HCT116 (cell line): ENCODE results near the gene FFAR1. TPM values are rescaled to one million over a fixed set of nuclear protein-coding genes. Genes with fewer than 3 reads are reported as not detected.

Experiments
- ATAC-seq: fragments of 200-7000 bp; cut with Tn5 transposase; 2 replicates; pipeline ENCODE4 v1.9.1; 2020; ENCODE audit warnings: mild to moderate bottlenecking, moderate library complexity
- BruUV-seq: library from RNA; stranded (reverse); fragments of 400-500 nt; replicated peaks from 2 replicates; lab custom pipeline; 2021; lab: Mats Ljungman, UMichigan
- CTCF ChIA-PET: fragments of 300-600 bp; sonication (Branson Sonifier 250); formaldehyde crosslinking; loops from one replicate; lab custom pipeline; 2021; ENCODE audit warnings: antibody characterized with exemption; lab: Charles Lee
- POLR2A ChIA-PET: fragments of 300-600, 350-600 bp; sonication (Branson Sonifier 250); formaldehyde crosslinking; loops from one replicate; lab custom pipeline; 2021; ENCODE audit warnings: antibody characterized with exemption; lab: Charles Lee
- RAD21 ChIA-PET, 2 experiments: fragments of 300-600 bp; sonication (Branson Sonifier 250); formaldehyde crosslinking; loops; one replicate each; lab custom pipeline; 2023; ENCODE audit warnings: low total read pairs in 2 of 2; ENCODE audit not compliant: uncharacterized antibody in 2 of 2, unreplicated experiment in 2 of 2, low non-redundant PET in 1 of 2; lab: Charles Lee
- DNase-seq: peaks from one replicate; pipeline ENCODE4 v3.0.0-alpha.2; 2010; ENCODE audit warnings: low read depth, low spot score
- H2AFZ ChIP-seq: fragments of 200-600 bp; shearing (Covaris generic), sonication (generic); 2 replicates; pipeline ENCODE4 v1.6.1; 2017; ENCODE audit warnings: low read depth, mixed run types, mixed read lengths, antibody characterized with exemption, low read length; ENCODE audit not compliant: poor library complexity, severe bottlenecking
- H3K27ac ChIP-seq: 2 replicates; pipeline ENCODE4 v1.5.1; 2012; ENCODE audit warnings: low read depth, low read length
- H3K27me3 ChIP-seq: fragments of 200-600 bp; sonication (generic); 2 replicates; pipeline ENCODE4 v1.6.1; 2016; ENCODE audit warnings: mixed run types, low read length, mixed read lengths; ENCODE audit not compliant: insufficient read depth
- H3K36me3 ChIP-seq, 2 experiments: fragments of 200-500 bp in 1 of 2; fragments of 200-600 bp in 1 of 2; sonication (Bioruptor generic) in 1 of 2; sonication (generic) in 1 of 2; 2 replicates each; pipeline versions ENCODE4 v1.5.1 to v1.6.1; 2014 to 2016; ENCODE audit warnings: low read length in 2 of 2, inconsistent platforms in 1 of 2, mixed read lengths in 1 of 2, mixed run types in 1 of 2; ENCODE audit not compliant: insufficient read depth in 2 of 2, control insufficient read depth in 1 of 2
- H3K4me1 ChIP-seq, 2 experiments: fragments of 200-600 bp in 1 of 2; sonication (generic) in 1 of 2; 2 replicates each; pipeline versions ENCODE4 v1.5.1 to v1.6.1; 2012 to 2017; ENCODE audit warnings: low read length in 2 of 2, inconsistent platforms in 1 of 2, mild to moderate bottlenecking in 1 of 2, mixed read lengths in 1 of 2, mixed run types in 1 of 2, moderate library complexity in 1 of 2; ENCODE audit not compliant: insufficient read depth in 2 of 2, control insufficient read depth in 1 of 2
- H3K4me2 ChIP-seq: fragments of 200-600 bp; sonication (generic); 2 replicates; pipeline ENCODE4 v1.6.1; 2017; ENCODE audit warnings: mixed run types, low read length, mixed read lengths
- H3K4me3 ChIP-seq, 2 experiments: fragments of 200-600 bp in 1 of 2; sonication (generic) in 1 of 2; replicated peaks in 1 of 2; 2 replicates each; pipeline ENCODE4 v1.5.1; 2011 to 2016; ENCODE audit warnings: low read length in 2 of 2, control low read depth in 1 of 2, low read depth in 1 of 2, mild to moderate bottlenecking in 1 of 2, mixed read lengths in 1 of 2, mixed run types in 1 of 2
- H3K79me2 ChIP-seq: fragments of 200-600 bp; sonication (generic); 2 replicates; pipeline ENCODE4 v1.6.1; 2017; ENCODE audit warnings: mild to moderate bottlenecking, mixed run types, low read length, moderate library complexity, mixed read lengths; ENCODE audit not compliant: insufficient read depth
- H3K9ac ChIP-seq: fragments of 200-600 bp; sonication (generic); 2 replicates; pipeline ENCODE4 v1.6.1; 2016; ENCODE audit warnings: low read length, mixed read lengths
- H3K9me2 ChIP-seq: fragments of 200-600 bp; sonication (generic), shearing (Covaris generic); 2 replicates; pipeline ENCODE4 v1.6.1; 2017; ENCODE audit warnings: mixed run types, mild to moderate bottlenecking, moderate library complexity; ENCODE audit not compliant: insufficient read depth
- H3K9me3 ChIP-seq, 2 experiments: fragments of 200-500 bp in 1 of 2; fragments of 200-600 bp in 1 of 2; sonication (Bioruptor generic) in 1 of 2; sonication (generic) in 1 of 2; 2 replicates each; pipeline ENCODE4 v1.6.1; 2014 to 2017; ENCODE audit warnings: low read length in 2 of 2, mixed read lengths in 2 of 2, inconsistent platforms in 1 of 2, low read depth in 1 of 2, mild to moderate bottlenecking in 1 of 2, mixed run types in 1 of 2, moderate library complexity in 1 of 2; ENCODE audit not compliant: control insufficient read depth in 1 of 2, insufficient read depth in 1 of 2
- H4K20me1 ChIP-seq: fragments of 200-600 bp; sonication (generic), shearing (Covaris generic); 2 replicates; pipeline ENCODE4 v1.6.1; 2017; ENCODE audit warnings: mixed run types, mild to moderate bottlenecking, moderate library complexity; ENCODE audit not compliant: insufficient read depth
- EZH2phosphoT487 ChIP-seq: fragments of 200-600 bp; IDR thresholded peaks from 2 replicates; pipeline ENCODE4 v1.6.1; 2018; ENCODE audit warnings: antibody characterized with exemption, borderline replicate concordance
- JUND ChIP-seq: IDR thresholded peaks from 2 replicates; pipeline ENCODE4 v1.6.1; 2012
- POLR2A ChIP-seq: IDR thresholded peaks from 2 replicates; pipeline ENCODE4 v1.7.0; 2011; ENCODE audit warnings: borderline replicate concordance; ENCODE audit not compliant: insufficient read depth, insufficient read length; ENCODE audit errors: extremely low read depth
- RAD21 ChIP-seq: IDR thresholded peaks from 2 replicates; pipeline ENCODE4 v1.6.1; 2012; ENCODE audit warnings: low read depth, mild to moderate bottlenecking
- SIN3A ChIP-seq: IDR thresholded peaks from 2 replicates; pipeline ENCODE4 v1.6.1; 2012; ENCODE audit warnings: low read depth
- TCF7L2 ChIP-seq: IDR thresholded peaks from 2 replicates; pipeline ENCODE4 v1.7.0; 2011; ENCODE audit warnings: borderline replicate concordance, inconsistent platforms; ENCODE audit not compliant: insufficient read depth, insufficient read length; ENCODE audit errors: extremely low read depth
- intact Hi-C: fragments of 100-400 bp; cut with micrococcal nuclease; formaldehyde crosslinking; loops from 2 replicates; pipeline ENCODE4 v1.10.0; 2022
- total RNA-seq: library from RNA; stranded (reverse); gene quantifications from one replicate; pipeline ENCODE4 v1.2.1, GENCODE V29; 2021; ENCODE audit not compliant: unreplicated experiment

Gene FFAR1
- total RNA-seq, 1 experiment from 2014 or later, result not detected

DNA sequence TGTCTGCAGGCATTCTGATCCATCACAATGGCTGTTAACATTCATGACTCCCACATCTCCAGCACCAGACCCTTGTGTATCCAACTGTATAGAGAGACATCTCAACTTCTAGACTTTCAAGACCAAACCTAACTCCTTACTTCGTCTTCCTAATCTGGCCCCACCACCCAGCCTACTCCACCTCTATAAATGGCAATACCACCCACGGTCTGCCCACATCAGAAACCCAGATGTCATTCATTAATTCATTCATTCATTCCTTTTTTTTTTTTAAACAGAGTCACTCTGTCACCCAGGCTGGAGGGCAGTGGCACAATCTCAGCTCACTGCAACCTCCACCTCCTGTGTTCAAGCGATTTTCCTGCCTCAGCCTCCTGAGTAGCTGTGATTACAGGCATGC is 33.6 kb downstream of the FFAR1 start:
- ChIA-PET CTCF (no interaction called here), RAD21 (no interaction called here), POLR2A (no interaction called here)
- Histone ChIP-seq H3K9me2 (no peaks in the 10 kb centered on the region), H2AFZ (no peak overlapping the region), H3K4me1 (no peaks in the 10 kb centered on the region), H3K27ac (no peak overlapping the region), H3K4me3 (no peak overlapping the region), H3K27me3 (no peaks in the 10 kb centered on the region; the same call in 1 of the 2 replicates), H3K4me2 (no peak overlapping the region), H3K9ac (no peak overlapping the region), H3K9me3 (peaks cover under 1 to 3% of the 10 kb centered on the region in 2 experiments; a peak in 1 of 4 replicates), H3K79me2 (no peaks in the 10 kb centered on the region), H4K20me1 (no peaks in the 10 kb centered on the region), H3K36me3 (no peaks in the 10 kb centered on the region)
- BruUV-seq, result no TSS peak
- DNase-seq (no peak), ATAC-seq (no peak)
- intact Hi-C loops, result no loop called here
- TF ChIP-seq EZH2phosphoT487, result no peak
- no peak for TF ChIP-seq RAD21
- no peak for TF ChIP-seq POLR2A
- no peak for TF ChIP-seq SIN3A
- TF ChIP-seq JUND, result no peak
- TF ChIP-seq, all 23 proteins: peak for 0

DNA sequence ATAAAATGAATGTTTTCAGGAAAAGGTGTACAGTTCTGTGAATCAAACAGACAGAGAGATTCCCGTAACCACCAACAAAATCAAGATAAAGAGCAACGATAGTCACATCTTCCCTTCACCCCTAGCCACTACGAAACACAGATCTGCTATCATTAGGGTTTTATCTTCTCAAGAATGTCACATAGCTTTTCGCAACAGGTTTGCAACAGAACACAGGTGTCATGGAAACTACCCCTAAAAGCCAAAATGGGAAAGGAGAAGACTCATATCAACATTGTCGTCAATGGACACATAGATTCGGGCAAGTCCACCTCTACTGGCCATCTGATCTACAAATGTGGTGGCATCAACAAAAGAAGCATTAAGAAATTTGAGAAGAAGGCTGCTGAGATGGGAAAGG is 34.2 kb downstream of the FFAR1 start:
- H3K27me3 ChIP-seq, result no peaks in the 10 kb centered on the region; the same call in 1 of the 2 replicates
- no peaks in the 10 kb centered on the region for H3K4me1 ChIP-seq
- no peak overlapping the region for H2AFZ ChIP-seq
- TF ChIP-seq TCF7L2, result no peak
- TF ChIP-seq POLR2A, result no peak
- intact Hi-C loops, result no loop called here
- H3K9ac ChIP-seq, result no peak overlapping the region
- no TSS peak for BruUV-seq
- no peaks in the 10 kb centered on the region for H3K9me2 ChIP-seq
- ChIA-PET POLR2A (no interaction called here), RAD21 (no interaction called here), CTCF (no interaction called here)
- H3K36me3 ChIP-seq, result no peaks in the 10 kb centered on the region
- no peak overlapping the region for H3K4me2 ChIP-seq
- H3K27ac ChIP-seq, result no peak overlapping the region
- ATAC-seq (no peak), DNase-seq (no peak)
- H4K20me1 ChIP-seq, result no peaks in the 10 kb centered on the region
- no peak overlapping the region for H3K4me3 ChIP-seq
- H3K9me3 ChIP-seq, result peaks cover 4 to 7% of the 10 kb centered on the region in 2 experiments; a peak in 2 of 4 replicates
- no peaks in the 10 kb centered on the region for H3K79me2 ChIP-seq
